ENCODE data around the gene TPM4.

The TPM4 gene

GRCh38 chr19:16073988-16074387, 2.3 kb upstream of the TPM4 start:
- DNase-seq (ENCODE audit: low spot score): no peak

- no peak for DNase-seq (ENCODE audit: low spot score)
These were observed 1.6 kb upstream of the TPM4 start for GRCh38 chr19:16074488-16075365.

- no peak for DNase-seq (ENCODE audit: low spot score)
These were observed 703 bp upstream of the TPM4 start for GRCh38 chr19:16075430-16076153.

GRCh38 chr19:16076958-16077611, 790 bp downstream of the TPM4 start:
- DNase-seq (ENCODE audit: low spot score): peak; percentile 38

GRCh38 chr19:16077984-16078758, 1.9 kb downstream of the TPM4 start:
- DNase-seq (ENCODE audit: low spot score): peak; percentile 54

- DNase-seq (ENCODE audit: low spot score): peak; percentile 86
These were observed 2.7 kb downstream of the TPM4 start for GRCh38 chr19:16078759-16079707.

- DNase-seq (ENCODE audit: low spot score): no peak
These were observed 7.9 kb downstream of the TPM4 start for GRCh38 chr19:16084067-16084685.

- DNase-seq (ENCODE audit: low spot score): peak; percentile 70
These were observed 8.8 kb downstream of the TPM4 start for GRCh38 chr19:16085115-16085514.

GRCh38 chr19:16087404-16087803, 11.1 kb downstream of the TPM4 start:
- peak; percentile 51 for DNase-seq (ENCODE audit: low spot score)

GRCh38 chr19:16087940-16088339, 11.6 kb downstream of the TPM4 start:
- DNase-seq (ENCODE audit: low spot score): no peak

- peak; percentile 17 for DNase-seq (ENCODE audit: low spot score)
These were observed 12.2 kb downstream of the TPM4 start for GRCh38 chr19:16088351-16089009.

GRCh38 chr19:16089010-16089846, 12.9 kb downstream of the TPM4 start:
- DNase-seq (ENCODE audit: low spot score): peak; percentile 74

- no peak for DNase-seq (ENCODE audit: low spot score)
These were observed 15.5 kb downstream of the TPM4 start for GRCh38 chr19:16091546-16092475.

GRCh38 chr19:16094360-16095070, 18.2 kb downstream of the TPM4 start:
- DNase-seq (ENCODE audit: low spot score): no peak

GRCh38 chr19:16095071-16095571, 18.8 kb downstream of the TPM4 start:
- DNase-seq (ENCODE audit: low spot score): no peak

GRCh38 chr19:16096280-16096855, 20.1 kb downstream of the TPM4 start:
- DNase-seq (ENCODE audit: low spot score): no peak

- no peak for DNase-seq (ENCODE audit: low spot score)
These were observed 22.1 kb downstream of the TPM4 start for GRCh38 chr19:16098416-16098768.
